OCI-LY1 (cell line): ENCODE results near the gene TNFAIP1.

Experiments used
- H2AFZ ChIP-seq: fragments of 200-600 bp; sonication (generic), shearing (Covaris generic); 2 replicates; pipeline ENCODE4 v1.6.0; 2014; ENCODE audit warnings: antibody characterized with exemption, mild to moderate bottlenecking, low read length
- H3F3A ChIP-seq: fragments of 200-600 bp; sonication (generic), shearing (Covaris generic); 2 replicates; pipeline ENCODE4 v1.6.0; 2014; ENCODE audit warnings: mild to moderate bottlenecking, antibody characterized with exemption, low read length, moderate library complexity; ENCODE audit not compliant: insufficient read depth
- H3K27ac ChIP-seq: fragments of 200-600 bp; sonication (generic); 2 replicates; pipeline ENCODE4 v1.5.1; 2014; ENCODE audit warnings: low read length, mixed run types, mild to moderate bottlenecking, low read depth; ENCODE audit not compliant: poor library complexity, severe bottlenecking
- H3K27me3 ChIP-seq: fragments of 200-600 bp; sonication (generic); 2 replicates; pipeline ENCODE4 v1.6.0; 2014; ENCODE audit warnings: antibody characterized with exemption, mild to moderate bottlenecking, low read length, moderate library complexity; ENCODE audit not compliant: insufficient read depth
- H3K36me3 ChIP-seq: fragments of 200-600 bp; sonication (generic); 2 replicates; pipeline ENCODE4 v1.6.1; 2014; ENCODE audit warnings: mild to moderate bottlenecking, antibody characterized with exemption, low read length, moderate library complexity, mixed read lengths; ENCODE audit not compliant: insufficient read depth
- H3K4me1 ChIP-seq: fragments of 200-600 bp; sonication (generic); 2 replicates; pipeline ENCODE4 v1.5.1; 2014; ENCODE audit warnings: mild to moderate bottlenecking, low read length, moderate library complexity; ENCODE audit not compliant: insufficient read depth, severe bottlenecking
- H3K4me2 ChIP-seq: fragments of 200-600 bp; sonication (generic), shearing (Covaris generic); 2 replicates; pipeline ENCODE4 v1.6.1; 2014; ENCODE audit warnings: low read length
- H3K4me3 ChIP-seq: fragments of 200-600 bp; sonication (generic); 2 replicates; pipeline ENCODE4 v1.5.1; 2014; ENCODE audit warnings: low read length, low read depth, mild to moderate bottlenecking, mixed read lengths; ENCODE audit not compliant: poor library complexity, severe bottlenecking
- H3K79me2 ChIP-seq: fragments of 200-600 bp; shearing (Covaris generic); 2 replicates; pipeline ENCODE4 v1.6.1; 2016; ENCODE audit warnings: mixed run types, low read length, mixed read lengths; ENCODE audit not compliant: insufficient read depth
- H3K9ac ChIP-seq: fragments of 200-600 bp; sonication (generic), shearing (Covaris generic); 2 replicates; pipeline ENCODE4 v1.6.1; 2014; ENCODE audit warnings: mild to moderate bottlenecking, low read length, mixed read lengths
- H3K9me2 ChIP-seq: fragments of 200-600 bp; sonication (generic), shearing (Covaris generic); 2 replicates; pipeline ENCODE4 v1.6.1; 2014; ENCODE audit warnings: low read depth, mild to moderate bottlenecking, low read length, mixed read lengths
- H3K9me3 ChIP-seq: fragments of 200-600 bp; shearing (Covaris generic); 2 replicates; pipeline ENCODE4 v1.6.1; 2014; ENCODE audit warnings: low read length, mixed read lengths
- H4K20me1 ChIP-seq: fragments of 200-600 bp; sonication (generic), shearing (Covaris generic); 2 replicates; pipeline ENCODE4 v1.6.0; 2016; ENCODE audit warnings: mild to moderate bottlenecking, low read length; ENCODE audit not compliant: insufficient read depth
- CTCF ChIP-seq: fragments of 200-600 bp; sonication (generic), shearing (Covaris generic); IDR thresholded peaks from 2 replicates; pipeline ENCODE4 v1.5.1; 2017; ENCODE audit warnings: mild to moderate bottlenecking, antibody characterized with exemption, low read length, moderate library complexity, mixed read lengths
- EZH2 ChIP-seq: fragments of 200-600 bp; sonication (generic), shearing (Covaris generic); IDR thresholded peaks from 2 replicates; pipeline ENCODE4 v1.8.0; 2017; ENCODE audit warnings: borderline replicate concordance, mixed run types, mild to moderate bottlenecking, antibody characterized with exemption, low read length, moderate library complexity, mixed read lengths

The TNFAIP1 gene

DNA sequence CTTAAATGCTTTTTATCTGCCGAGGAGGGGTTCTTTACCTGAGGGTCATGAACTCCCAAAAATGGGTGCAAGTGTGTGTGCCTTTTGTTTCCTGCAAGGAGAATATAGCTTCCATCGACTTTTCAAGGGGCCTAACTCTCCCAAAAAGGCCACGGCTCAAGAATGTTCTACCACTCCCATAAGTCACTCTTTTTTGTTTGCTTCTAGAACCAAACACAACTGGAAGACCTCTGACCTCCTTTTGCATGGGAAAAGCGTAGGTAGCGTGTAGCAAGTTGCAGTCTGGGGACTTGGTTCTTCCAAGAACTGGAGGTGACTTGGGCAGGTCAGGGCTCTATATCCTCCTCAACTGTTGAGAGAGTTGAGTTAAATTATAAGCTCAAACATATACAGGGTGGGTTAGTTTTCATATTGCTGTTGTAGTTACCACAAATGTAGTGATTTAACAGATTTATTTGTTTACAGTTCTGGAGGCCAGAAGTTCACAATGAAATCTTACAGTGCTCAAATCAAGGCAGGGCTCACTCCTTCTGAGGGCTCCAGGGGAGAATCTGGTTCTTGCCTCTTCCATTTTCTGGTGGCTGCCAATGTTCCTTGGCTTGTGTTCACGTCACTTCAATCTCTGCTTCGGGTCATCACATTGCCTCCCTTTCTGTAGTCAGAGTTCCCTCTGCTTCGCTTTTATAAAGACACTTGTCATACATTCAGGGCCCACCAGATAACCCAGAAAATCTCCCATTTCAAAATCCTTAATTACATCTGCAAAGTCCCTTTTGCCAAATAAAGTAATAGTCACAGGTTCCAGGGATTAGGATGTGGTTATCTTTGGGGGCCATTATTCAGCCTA lies 15.1 kb upstream of the TNFAIP1 start:
- TF ChIP-seq CTCF (no peak), EZH2 (no peak)
- Histone ChIP-seq H4K20me1 (no peaks in the 10 kb centered on the region), H3K4me3 (peak overlapping the region; percentile 87)

GRCh38 chr17:28324267-28324745 lies 11.3 kb upstream of the TNFAIP1 start:
- Histone ChIP-seq H3K4me3 (no peak overlapping the region), H3K9me2 (no peaks in the 10 kb centered on the region), H4K20me1 (no peaks in the 10 kb centered on the region), H3K4me2 (no peak overlapping the region), H2AFZ (no peak overlapping the region), H3K36me3 (peaks cover 63% of the 10 kb centered on the region), H3K27ac (no peak overlapping the region), H3K27me3 (no peaks in the 10 kb centered on the region), H3F3A (no peaks in the 10 kb centered on the region), H3K79me2 (peaks cover 52% of the 10 kb centered on the region), H3K9ac (no peak overlapping the region), H3K9me3 (no peaks in the 10 kb centered on the region), H3K4me1 (peaks cover 28% of the 10 kb centered on the region)
- TF ChIP-seq CTCF, result no peak
- no peak for TF ChIP-seq EZH2

More for the DNA sequence above, 15.1 kb upstream of the TNFAIP1 start:
- Histone ChIP-seq H2AFZ (no peak overlapping the region), H3K9me2 (no peaks in the 10 kb centered on the region), H3K27me3 (no peaks in the 10 kb centered on the region), H3K9ac (peak overlapping the region; percentile 97), H3K4me2 (peak overlapping the region; percentile 86), H3K79me2 (peaks cover 54% of the 10 kb centered on the region), H3K4me1 (peaks cover 40% of the 10 kb centered on the region), H3K36me3 (peaks cover 25% of the 10 kb centered on the region; the same call in 1 of the 2 replicates), H3F3A (no peaks in the 10 kb centered on the region), H3K27ac (peak overlapping the region; percentile 59), H3K9me3 (no peaks in the 10 kb centered on the region)

GRCh38 chr17:28324781-28325180 lies 10.8 kb upstream of the TNFAIP1 start:
- Histone ChIP-seq H3K36me3 (peaks cover 65% of the 10 kb centered on the region), H3K27ac (no peak overlapping the region), H2AFZ (no peak overlapping the region), H3K9me3 (no peaks in the 10 kb centered on the region), H3K4me3 (no peak overlapping the region), H3K27me3 (no peaks in the 10 kb centered on the region), H3K79me2 (peaks cover 47% of the 10 kb centered on the region), H3K4me1 (peaks cover 26% of the 10 kb centered on the region), H3K9ac (no peak overlapping the region), H4K20me1 (no peaks in the 10 kb centered on the region), H3F3A (no peaks in the 10 kb centered on the region), H3K9me2 (no peaks in the 10 kb centered on the region), H3K4me2 (no peak overlapping the region)
- no peak for TF ChIP-seq EZH2
- TF ChIP-seq CTCF, result no peak
